H9 (cell line): ENCODE data around the gene CYFIP1. TPM values are rescaled to one million over a fixed set of nuclear protein-coding genes. Genes with fewer than 3 reads are reported as not detected.

Source experiments
- DNase-seq: peaks from one replicate; pipeline ENCODE4 v3.0.0-alpha.2; 2017
- H2AFZ ChIP-seq: one replicate; pipeline ENCODE4 v1.6.1; 2013; ENCODE audit warnings: mild to moderate bottlenecking, low read length, control low read depth, moderate library complexity
- H2AK5ac ChIP-seq: 2 replicates; pipeline ENCODE4 v1.6.1; 2013; ENCODE audit warnings: low read length, control low read depth, mixed read lengths; ENCODE audit not compliant: insufficient read length
- H2BK120ac ChIP-seq: one replicate; pipeline ENCODE4 v1.6.1; 2013; ENCODE audit warnings: low read depth, mild to moderate bottlenecking, low read length, control low read depth, inconsistent platforms; ENCODE audit not compliant: poor library complexity, severe bottlenecking
- H2BK12ac ChIP-seq: 2 replicates; pipeline ENCODE4 v1.6.1; 2013; ENCODE audit warnings: low read length, control low read depth, mixed read lengths, low read depth; ENCODE audit not compliant: insufficient read length
- H2BK15ac ChIP-seq: 2 replicates; pipeline ENCODE4 v1.6.1; 2013; ENCODE audit warnings: low read depth, low read length, control low read depth
- H2BK20ac ChIP-seq: one replicate; pipeline ENCODE4 v1.6.1; 2013; ENCODE audit warnings: low read depth, mild to moderate bottlenecking, low read length, control low read depth, inconsistent platforms; ENCODE audit not compliant: poor library complexity, severe bottlenecking
- H2BK5ac ChIP-seq: 2 replicates; pipeline ENCODE4 v1.6.1; 2013; ENCODE audit warnings: low read length, control low read depth, mixed read lengths; ENCODE audit not compliant: insufficient read length
- H3K14ac ChIP-seq: 2 replicates; pipeline ENCODE4 v1.6.1; 2013; ENCODE audit warnings: low read length, control low read depth; ENCODE audit not compliant: insufficient read depth
- H3K18ac ChIP-seq: 2 replicates; pipeline ENCODE4 v1.6.1; 2013; ENCODE audit warnings: low read depth, mild to moderate bottlenecking, mixed read lengths, low read length, control low read depth; ENCODE audit not compliant: insufficient read length
- H3K23ac ChIP-seq: 2 replicates; pipeline ENCODE4 v1.6.1; 2013; ENCODE audit warnings: low read length, control low read depth, mixed read lengths, low read depth; ENCODE audit not compliant: insufficient read length
- H3K23me2 ChIP-seq: 2 replicates; pipeline ENCODE4 v1.6.1; 2013; ENCODE audit warnings: low read depth, mild to moderate bottlenecking, mixed read lengths, low read length, control low read depth; ENCODE audit not compliant: insufficient read length, poor library complexity, severe bottlenecking
- H3K27ac ChIP-seq: 2 replicates; pipeline ENCODE4 v1.5.1; 2013; ENCODE audit warnings: low read length, control low read depth, mixed read lengths, low read depth; ENCODE audit not compliant: insufficient read length
- H3K27me3 ChIP-seq: 2 replicates; pipeline ENCODE4 v1.6.1; 2013; ENCODE audit warnings: low read length, control low read depth, inconsistent platforms; ENCODE audit not compliant: insufficient read depth
- H3K4ac ChIP-seq: 2 replicates; pipeline ENCODE4 v1.6.1; 2013; ENCODE audit warnings: low read depth, mild to moderate bottlenecking, control low read depth, inconsistent platforms, low read length, moderate library complexity
- H3K4me1 ChIP-seq: 2 replicates; pipeline ENCODE4 v1.6.1; 2013; ENCODE audit warnings: low read length, control low read depth, inconsistent platforms; ENCODE audit not compliant: insufficient read depth
- H3K4me2 ChIP-seq: 2 replicates; pipeline ENCODE4 v1.6.1; 2013; ENCODE audit warnings: low read length, control low read depth, mixed read lengths; ENCODE audit not compliant: insufficient read length, insufficient read depth
- H3K56ac ChIP-seq: 2 replicates; pipeline ENCODE4 v1.6.1; 2013; ENCODE audit warnings: low read depth, mild to moderate bottlenecking, mixed read lengths, low read length, control low read depth; ENCODE audit not compliant: insufficient read length
- H3K79me1 ChIP-seq: 2 replicates; pipeline ENCODE4 v1.6.1; 2013; ENCODE audit warnings: low read depth, mild to moderate bottlenecking, moderate library complexity, low read length, control low read depth, inconsistent platforms; ENCODE audit not compliant: insufficient read depth, poor library complexity, severe bottlenecking
- H3K79me2 ChIP-seq: 2 replicates; pipeline ENCODE4 v1.6.1; 2013; ENCODE audit warnings: low read length, control low read depth, inconsistent platforms; ENCODE audit not compliant: insufficient read depth
- H3K9ac ChIP-seq: 2 replicates; pipeline ENCODE4 v1.6.1; 2013; ENCODE audit warnings: low read length, control low read depth, mixed read lengths; ENCODE audit not compliant: insufficient read length; ENCODE audit errors: extremely low read depth
- H3K9me3 ChIP-seq: one replicate; pipeline ENCODE4 v1.6.1; 2013; ENCODE audit warnings: low read depth, low read length, inconsistent platforms; ENCODE audit not compliant: control insufficient read depth
- H3T11ph ChIP-seq: one replicate; pipeline ENCODE4 v1.6.1; 2013; ENCODE audit warnings: mild to moderate bottlenecking, low read length, control low read depth, inconsistent platforms
- H4K20me1 ChIP-seq: one replicate; pipeline ENCODE4 v1.6.1; 2013; ENCODE audit not compliant: control insufficient read depth, insufficient read length, insufficient read depth
- H4K5ac ChIP-seq: 2 replicates; pipeline ENCODE4 v1.6.1; 2013; ENCODE audit warnings: low read depth, mild to moderate bottlenecking, mixed read lengths, low read length, control low read depth; ENCODE audit not compliant: insufficient read length
- H4K8ac ChIP-seq: replicated peaks from 2 replicates; pipeline ENCODE4 v1.6.1; 2013; ENCODE audit warnings: low read length, control low read depth, mixed read lengths, low read depth; ENCODE audit not compliant: insufficient read length
- H4K91ac ChIP-seq: 2 replicates; pipeline ENCODE4 v1.6.1; 2013; ENCODE audit warnings: low read depth, mild to moderate bottlenecking, moderate library complexity, mixed read lengths, low read length, control low read depth; ENCODE audit not compliant: insufficient read length
- H3K27ac Mint-ChIP-seq, 3 experiments: 2 replicates in 2 of 3; 3 replicates in 1 of 3; pipeline ENCODE4 v1.8.0; 2020 to 2021; ENCODE audit warnings: mixed read lengths in 3 of 3, mild to moderate bottlenecking in 1 of 3, moderate library complexity in 1 of 3
- H3K27me3 Mint-ChIP-seq: 2 replicates; pipeline ENCODE4 v1.8.0; 2021; ENCODE audit warnings: low read depth, mild to moderate bottlenecking, moderate library complexity, mixed read lengths
- H3K36me3 Mint-ChIP-seq, 3 experiments: 2 replicates in 2 of 3; 3 replicates in 1 of 3; pipeline ENCODE4 v1.8.0; 2020 to 2021; ENCODE audit warnings: low read depth in 3 of 3, mixed read lengths in 3 of 3; ENCODE audit not compliant: insufficient read depth in 1 of 3
- H3K4me1 Mint-ChIP-seq, 2 experiments: 2 replicates each; pipeline ENCODE4 v1.8.0; 2020; ENCODE audit warnings: mixed read lengths in 2 of 2
- H3K4me3 Mint-ChIP-seq, 2 experiments: 2 replicates in 1 of 2; 3 replicates in 1 of 2; pipeline ENCODE4 v1.8.0; 2020 to 2021; ENCODE audit warnings: mild to moderate bottlenecking in 2 of 2, mixed read lengths in 2 of 2, moderate library complexity in 1 of 2
- H3K9me3 Mint-ChIP-seq, 2 experiments: 2 replicates in 1 of 2; 3 replicates in 1 of 2; pipeline ENCODE4 v1.8.0; 2020; ENCODE audit warnings: mild to moderate bottlenecking in 2 of 2, mixed read lengths in 2 of 2, moderate library complexity in 1 of 2
- WGBS: extraction: QIAGEN DNeasy Blood & Tissue Kit; methylation state at CpG from one replicate; pipeline ENCODE4 v1.1.7; 2013; ENCODE audit warnings: missing lambda C conversion rate, low lambda C conversion rate, mixed read lengths; ENCODE audit not compliant: insufficient read length; ENCODE audit errors: extremely low coverage; 5-methylcytosine and 5-hydroxymethylcytosine counted together
- total RNA-seq: library from RNA; stranded (reverse); gene quantifications from 2 replicates; pipeline ENCODE4 v1.2.1, GENCODE V29; 2021
- TF ChIP-seq, protein P1 (sequence below): fragments of 200-600 bp; sonication (generic); conservative IDR thresholded peaks from 3 replicates; pipeline ENCODE4 v1.8.0; 2021; ENCODE audit warnings: antibody characterized with exemption, mild to moderate bottlenecking

Gene CYFIP1
- total RNA-seq, 1 experiment from 2014 or later, result 71.2 TPM

DNA sequence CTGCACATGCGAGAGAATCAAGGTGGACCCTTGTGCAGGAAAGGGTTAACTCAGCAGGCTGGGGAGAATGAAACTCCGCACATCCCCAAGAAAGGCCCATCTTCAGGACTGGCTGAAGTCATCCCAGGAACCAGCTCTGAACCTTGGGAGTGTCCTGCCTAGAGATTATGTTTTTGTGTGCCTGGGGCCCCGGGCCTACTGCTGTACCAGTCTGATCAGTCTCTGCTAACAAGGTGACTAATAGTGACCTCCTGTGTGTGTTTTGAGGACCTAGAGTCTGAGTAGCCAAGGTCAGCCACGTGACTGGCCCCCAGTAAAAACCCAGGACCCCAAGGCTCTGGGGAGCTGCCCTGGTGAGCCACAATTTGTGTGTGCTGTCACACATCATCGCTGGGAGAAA is 58.2 kb downstream of the CYFIP1 start:
- H4K5ac ChIP-seq, result no peak overlapping the region
- H2BK15ac ChIP-seq, result no peak overlapping the region
- no peak overlapping the region for H2BK120ac ChIP-seq
- no peak overlapping the region for H3K14ac ChIP-seq
- H4K8ac ChIP-seq, result no peak overlapping the region
- no peak overlapping the region for H2AFZ ChIP-seq
- no peaks in the 10 kb centered on the region for H3K79me2 ChIP-seq
- peaks cover 2 to 3% of the 10 kb centered on the region in 2 experiments; a peak in 1 of 4 replicates for H3K4me1 Mint-ChIP-seq
- no peaks in the 10 kb centered on the region for H3K27me3 ChIP-seq
- H4K20me1 ChIP-seq, result no peaks in the 10 kb centered on the region
- H2BK12ac ChIP-seq, result no peak overlapping the region
- H2AK5ac ChIP-seq, result no peak overlapping the region
- no peaks in the 10 kb centered on the region for H3K79me1 ChIP-seq
- H3K23me2 ChIP-seq, result no peaks in the 10 kb centered on the region
- H3K4me2 ChIP-seq, result no peak overlapping the region
- no peak overlapping the region for H3K23ac ChIP-seq
- no peak for DNase-seq
- no peak overlapping the region for H3K56ac ChIP-seq
- H3K27ac Mint-ChIP-seq, result no peak overlapping the region
- H3K9me3 Mint-ChIP-seq, result no peaks in the 10 kb centered on the region
- H3K9me3 ChIP-seq, result no peaks in the 10 kb centered on the region
- H3K27ac ChIP-seq, result no peak overlapping the region
- H3T11ph ChIP-seq, result no peak overlapping the region
- H4K91ac ChIP-seq, result no peak overlapping the region
- TF ChIP-seq, protein P1, sequence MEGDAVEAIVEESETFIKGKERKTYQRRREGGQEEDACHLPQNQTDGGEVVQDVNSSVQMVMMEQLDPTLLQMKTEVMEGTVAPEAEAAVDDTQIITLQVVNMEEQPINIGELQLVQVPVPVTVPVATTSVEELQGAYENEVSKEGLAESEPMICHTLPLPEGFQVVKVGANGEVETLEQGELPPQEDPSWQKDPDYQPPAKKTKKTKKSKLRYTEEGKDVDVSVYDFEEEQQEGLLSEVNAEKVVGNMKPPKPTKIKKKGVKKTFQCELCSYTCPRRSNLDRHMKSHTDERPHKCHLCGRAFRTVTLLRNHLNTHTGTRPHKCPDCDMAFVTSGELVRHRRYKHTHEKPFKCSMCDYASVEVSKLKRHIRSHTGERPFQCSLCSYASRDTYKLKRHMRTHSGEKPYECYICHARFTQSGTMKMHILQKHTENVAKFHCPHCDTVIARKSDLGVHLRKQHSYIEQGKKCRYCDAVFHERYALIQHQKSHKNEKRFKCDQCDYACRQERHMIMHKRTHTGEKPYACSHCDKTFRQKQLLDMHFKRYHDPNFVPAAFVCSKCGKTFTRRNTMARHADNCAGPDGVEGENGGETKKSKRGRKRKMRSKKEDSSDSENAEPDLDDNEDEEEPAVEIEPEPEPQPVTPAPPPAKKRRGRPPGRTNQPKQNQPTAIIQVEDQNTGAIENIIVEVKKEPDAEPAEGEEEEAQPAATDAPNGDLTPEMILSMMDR, result no peak
- no peaks in the 10 kb centered on the region for H3K4me1 ChIP-seq
- H3K36me3 Mint-ChIP-seq, result peaks cover 0 to 18% (median 6%) of the 10 kb centered on the region in 3 experiments; a peak in 4 of 7 replicates
- H3K18ac ChIP-seq, result no peak overlapping the region
- H2BK20ac ChIP-seq, result no peak overlapping the region
- no peak overlapping the region for H3K9ac ChIP-seq
- no peaks in the 10 kb centered on the region for H3K27me3 Mint-ChIP-seq
- no peak overlapping the region for H3K4ac ChIP-seq
- WGBS, result no CpG with 5 or more reads among the region's 5 CpGs
- H3K4me3 Mint-ChIP-seq, result no peak overlapping the region
- no peak overlapping the region for H2BK5ac ChIP-seq
